Naive thymus-derived CD4-positive, alpha-beta T cell (primary cell): ENCODE data around the gene BAAT. TPM values are rescaled to one million over a fixed set of nuclear protein-coding genes. Genes with fewer than 3 reads are reported as not detected.
"Not testable (repeated sequence)": the region's sequence is repeated elsewhere in the genome, so short reads cannot be mapped to it uniquely, and the experiment has no call there.

Experiments
- ATAC-seq: fragments of 150-1000 bp; cut with Tn5 transposase; 2 replicates; pipeline ENCODE4 v1.10.0; 2021; ENCODE audit warnings: mild to moderate bottlenecking, moderate library complexity
- CTCF ChIA-PET: fragments of 350-600 bp; sonication (Branson Sonifier 250); formaldehyde crosslinking; loops from one replicate; lab custom pipeline; 2021; ENCODE audit warnings: antibody characterized with exemption; lab: Charles Lee
- POLR2A ChIA-PET: fragments of 350-600 bp; sonication (Branson Sonifier 250); formaldehyde crosslinking; loops from one replicate; lab custom pipeline; 2021; ENCODE audit warnings: antibody characterized with exemption, inconsistent platforms; lab: Charles Lee
- DNase-seq, 9 donors: peaks; one replicate each; pipeline versions ENCODE4 v3.0.0 to v3.0.0-alpha.2; 2020 to 2022; ENCODE audit warnings: mixed read lengths in 1 of 9
- H3K27ac ChIP-seq: one replicate; pipeline ENCODE4 v1.7.0; 2013; ENCODE audit warnings: mild to moderate bottlenecking, low read depth, low read length, moderate library complexity
- H3K27me3 ChIP-seq, 2 donors: one replicate each; pipeline ENCODE4 v1.7.0; 2013; ENCODE audit warnings: low read length in 2 of 2, mild to moderate bottlenecking in 2 of 2, moderate library complexity in 2 of 2; ENCODE audit not compliant: control insufficient read depth in 2 of 2, insufficient read depth in 2 of 2
- H3K36me3 ChIP-seq, 3 experiments: 1 replicate in 2 of 3; 2 replicates in 1 of 3; pipeline ENCODE4 v1.7.0; 2013; ENCODE audit warnings: low read length in 3 of 3, mild to moderate bottlenecking in 3 of 3, moderate library complexity in 1 of 3; ENCODE audit not compliant: insufficient read depth in 3 of 3, control insufficient read depth in 2 of 3
- H3K4me1 ChIP-seq, 2 donors: one replicate each; pipeline ENCODE4 v1.7.0; 2013; ENCODE audit warnings: low read length in 2 of 2, mild to moderate bottlenecking in 2 of 2, moderate library complexity in 1 of 2; ENCODE audit not compliant: control insufficient read depth in 2 of 2, insufficient read depth in 2 of 2
- H3K4me3 ChIP-seq: 2 replicates; pipeline ENCODE4 v1.7.0; 2013; ENCODE audit warnings: mild to moderate bottlenecking, low read length
- H3K9me3 ChIP-seq, 3 experiments: 1 replicate in 2 of 3; 2 replicates in 1 of 3; pipeline ENCODE4 v1.7.0; 2013; ENCODE audit warnings: low read length in 3 of 3; ENCODE audit not compliant: control insufficient read depth in 2 of 3
- H3K27ac Mint-ChIP-seq, 9 donors: one replicate each; pipeline ENCODE4 v1.8.0; 2020 to 2022; ENCODE audit warnings: mixed read lengths in 9 of 9, mild to moderate bottlenecking in 8 of 9, moderate library complexity in 5 of 9, inconsistent platforms in 2 of 9
- H3K27me3 Mint-ChIP-seq, 5 donors: one replicate each; pipeline ENCODE4 v1.8.0; 2021 to 2022; ENCODE audit warnings: mixed read lengths in 5 of 5, mild to moderate bottlenecking in 1 of 5
- H3K36me3 Mint-ChIP-seq, 5 donors: one replicate each; pipeline ENCODE4 v1.8.0; 2020 to 2022; ENCODE audit warnings: mixed read lengths in 5 of 5, mild to moderate bottlenecking in 3 of 5, inconsistent platforms in 1 of 5
- H3K4me1 Mint-ChIP-seq, 7 donors: one replicate each; pipeline ENCODE4 v1.8.0; 2020 to 2022; ENCODE audit warnings: mixed read lengths in 7 of 7, mild to moderate bottlenecking in 3 of 7, inconsistent platforms in 1 of 7
- H3K4me3 Mint-ChIP-seq, 10 donors: one replicate each; pipeline ENCODE4 v1.8.0; 2020 to 2022; ENCODE audit warnings: mild to moderate bottlenecking in 10 of 10, mixed read lengths in 10 of 10, moderate library complexity in 6 of 10, inconsistent platforms in 2 of 10
- H3K9me3 Mint-ChIP-seq, 11 donors: one replicate each; pipeline ENCODE4 v1.8.0; 2020 to 2022; ENCODE audit warnings: mixed read lengths in 11 of 11, mild to moderate bottlenecking in 4 of 11, inconsistent platforms in 1 of 11, moderate library complexity in 1 of 11
- intact Hi-C, 2 donors: fragments of 100-400 bp; cut with micrococcal nuclease; formaldehyde crosslinking; loops; one replicate each; pipeline ENCODE4 v1.15.1; 2023
- polyA plus RNA-seq, 2 donors: library from polyadenylated mRNA; unstranded; fragments of 300-500 nt; fragmentation: Illumina TruSeq; gene quantifications; one replicate each; pipeline ENCODE4 v1.2.3, GENCODE V29; 2021
- total RNA-seq, 6 experiments: library from RNA in 5 of 6; stranded (reverse) in 5 of 6; gene quantifications; 1 replicate in 5 of 6; 2 replicates in 1 of 6; pipeline ENCODE4 v1.2.3 and lab custom pipeline; 2021 to 2026

Gene BAAT
- total RNA-seq (under 1 TPM in 1 of 5 experiments, not detected in 4; 0.07 TPM), polyA plus RNA-seq (not detected), total RNA-seq (lab: John Stamatoyannopoulos, UW) (not detected)

DNA sequence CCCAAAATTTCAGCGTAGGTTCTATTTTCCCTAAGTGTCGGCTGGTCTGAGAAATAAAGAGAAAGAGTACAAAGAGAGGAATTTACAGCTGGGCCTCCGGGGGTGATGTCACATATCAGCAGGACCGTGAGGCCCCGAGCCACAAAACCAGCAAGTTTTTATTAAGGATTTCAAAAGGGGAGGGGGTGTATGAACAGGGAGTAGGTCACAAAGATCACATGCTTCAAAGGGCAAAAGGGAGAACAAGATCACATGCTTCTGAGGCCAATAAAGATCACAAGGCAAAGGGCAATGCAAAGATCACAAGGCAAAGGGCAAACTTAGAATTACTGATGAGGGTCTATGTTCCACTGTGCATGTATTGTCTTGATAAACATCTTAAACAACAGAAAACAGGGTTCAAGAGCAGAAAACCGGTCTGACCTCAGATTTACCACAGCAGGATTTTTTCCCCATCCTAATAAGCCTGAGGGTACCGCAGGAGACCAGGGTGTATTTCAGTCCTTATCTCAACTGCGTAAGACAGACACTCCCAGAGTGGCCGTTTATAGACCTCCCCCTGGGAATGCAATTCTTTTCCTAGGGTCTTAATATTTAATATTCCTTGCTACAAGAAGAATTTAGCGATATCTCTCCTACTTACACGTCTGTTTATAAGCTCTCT lies at the start of gene BAAT:
Gene BAAT (minus strand): TSS at position 134 of the 664 bp plus-strand sequence. CDS start 13,602 bp downstream, outside the sequence.
- H3K27ac Mint-ChIP-seq, POLR2A ChIA-PET, H3K27me3 ChIP-seq, H3K4me1 Mint-ChIP-seq, H3K4me1 ChIP-seq, H3K4me3 Mint-ChIP-seq, ATAC-seq, H3K9me3 ChIP-seq, H3K4me3 ChIP-seq, H3K27ac ChIP-seq, intact Hi-C loops, DNase-seq, H3K27me3 Mint-ChIP-seq: not testable (repeated sequence)
- CTCF ChIA-PET: interaction anchor here (0.6 kb wide), 1 partner anchor 572 kb away, joined by 3 read pairs; no protein-coding TSS in a partner anchor
- peaks cover 0 to 19% (median 7%) of the 10 kb centered on the region in 11 donors for H3K9me3 Mint-ChIP-seq
- peaks cover 0 to 10% (median 5%) of the 10 kb centered on the region in 3 experiments for H3K36me3 ChIP-seq
- peaks cover 6 to 23% (median 22%) of the 10 kb centered on the region in 5 donors for H3K36me3 Mint-ChIP-seq

DNA sequence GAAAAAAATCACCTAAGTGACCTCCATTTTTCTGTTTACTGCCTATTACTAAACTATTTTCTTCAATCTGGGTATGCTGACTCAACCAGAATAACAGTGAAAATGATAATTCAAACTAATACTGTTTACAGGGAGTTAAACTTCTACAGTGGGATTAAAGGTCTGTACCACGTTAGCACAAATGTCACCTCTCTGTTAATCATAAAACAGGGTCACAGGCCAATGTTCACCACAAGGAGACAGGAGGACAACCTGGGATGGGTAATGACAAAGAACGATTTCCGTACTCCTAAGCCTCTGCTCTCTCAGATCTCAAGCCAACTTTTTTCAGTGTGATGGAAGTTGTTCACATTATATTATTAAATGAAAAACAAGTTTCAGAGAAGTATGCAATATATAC lies 48.4 kb upstream of the BAAT start:
- ChIA-PET CTCF (no interaction called here), POLR2A (no interaction called here)
- Mint-ChIP-seq H3K4me1 (no peaks in the 10 kb centered on the region), H3K27me3 (peaks cover 7 to 54% (median 40%) of the 10 kb centered on the region in 5 donors), H3K36me3 (peaks cover 0 to 4% (median 0%) of the 10 kb centered on the region in 5 donors), H3K27ac (no peak overlapping the region), H3K9me3 (peaks cover 0 to 2% (median 0%) of the 10 kb centered on the region in 11 donors), H3K4me3 (no peak overlapping the region)
- no peaks in the 10 kb centered on the region for H3K27me3 ChIP-seq
- H3K4me1 ChIP-seq: no peaks in the 10 kb centered on the region
- intact Hi-C loops: no loop called here
- no peaks in the 10 kb centered on the region for H3K9me3 ChIP-seq
- H3K4me3 ChIP-seq: no peak overlapping the region
- no peak for ATAC-seq
- H3K36me3 ChIP-seq: no peaks in the 10 kb centered on the region
- H3K27ac ChIP-seq: no peak overlapping the region
- DNase-seq: no peak

DNA sequence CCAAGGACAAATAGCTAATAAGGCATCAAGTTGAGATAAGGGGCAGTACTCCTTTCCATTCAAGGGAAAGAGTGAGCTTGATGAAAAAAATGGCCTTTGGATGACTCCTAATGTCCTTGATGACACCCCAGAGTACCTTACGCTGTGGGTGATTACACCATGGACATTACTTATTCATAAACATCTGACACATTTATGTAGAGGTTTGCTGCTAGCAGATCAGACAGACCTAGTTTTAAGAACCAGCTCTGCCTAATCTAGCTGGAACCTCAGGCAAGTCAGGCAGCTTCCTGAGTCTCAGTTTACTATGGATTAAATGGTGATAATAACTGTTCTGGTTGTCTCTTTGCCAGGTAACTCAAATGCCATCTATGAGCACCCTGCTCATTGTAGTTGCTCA lies 47.9 kb upstream of the BAAT start:
- ChIA-PET POLR2A (no interaction called here), CTCF (no interaction called here)
- no peak overlapping the region for H3K4me3 Mint-ChIP-seq
- H3K4me1 Mint-ChIP-seq: no peaks in the 10 kb centered on the region
- DNase-seq (no peak), ATAC-seq (no peak)
- peaks cover 0 to 2% (median 0%) of the 10 kb centered on the region in 11 donors for H3K9me3 Mint-ChIP-seq
- no peak overlapping the region for H3K27ac ChIP-seq
- H3K27ac Mint-ChIP-seq: no peak overlapping the region
- peaks cover 0 to 4% (median 0%) of the 10 kb centered on the region in 5 donors for H3K36me3 Mint-ChIP-seq
- intact Hi-C loops: no loop called here
- H3K4me3 ChIP-seq: no peak overlapping the region
- H3K27me3 ChIP-seq: no peaks in the 10 kb centered on the region
- no peaks in the 10 kb centered on the region for H3K4me1 ChIP-seq
- no peaks in the 10 kb centered on the region for H3K36me3 ChIP-seq
- H3K9me3 ChIP-seq: no peaks in the 10 kb centered on the region
- H3K27me3 Mint-ChIP-seq: peaks cover 7 to 49% (median 42%) of the 10 kb centered on the region in 5 donors

DNA sequence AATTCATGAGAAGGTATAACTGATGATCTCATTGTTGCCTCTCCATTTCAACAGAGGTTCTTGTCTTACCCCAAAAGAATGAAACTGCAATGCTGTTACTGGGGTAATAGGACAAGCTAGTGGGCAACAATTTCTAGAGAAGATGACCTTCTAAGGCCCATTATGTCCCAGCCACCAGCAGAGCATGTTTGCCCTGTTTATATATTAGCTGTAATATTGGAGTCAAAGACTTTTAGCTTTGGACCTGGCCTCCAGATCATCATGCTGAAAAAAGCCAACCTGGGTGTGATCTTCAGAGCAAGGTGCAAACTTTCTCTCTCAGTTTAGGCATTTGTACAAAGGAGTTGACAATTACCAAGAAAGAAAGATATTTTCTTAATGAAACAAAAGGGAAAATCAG lies 47.4 kb upstream of the BAAT start:
- H3K36me3 Mint-ChIP-seq: peaks cover 0 to 4% (median 0%) of the 10 kb centered on the region in 5 donors
- H3K9me3 Mint-ChIP-seq: peaks cover 0 to 2% (median 0%) of the 10 kb centered on the region in 11 donors
- no peaks in the 10 kb centered on the region for H3K4me1 Mint-ChIP-seq
- Histone ChIP-seq H3K27me3 (no peaks in the 10 kb centered on the region), H3K36me3 (no peaks in the 10 kb centered on the region), H3K27ac (no peak overlapping the region), H3K4me1 (no peaks in the 10 kb centered on the region), H3K9me3 (no peaks in the 10 kb centered on the region), H3K4me3 (no peak overlapping the region)
- ATAC-seq (no peak), DNase-seq (no peak)
- H3K4me3 Mint-ChIP-seq: no peak overlapping the region
- ChIA-PET CTCF (no interaction called here), POLR2A (no interaction called here)
- peaks cover 5 to 44% (median 38%) of the 10 kb centered on the region in 5 donors for H3K27me3 Mint-ChIP-seq
- H3K27ac Mint-ChIP-seq: no peak overlapping the region
- intact Hi-C loops: no loop called here

DNA sequence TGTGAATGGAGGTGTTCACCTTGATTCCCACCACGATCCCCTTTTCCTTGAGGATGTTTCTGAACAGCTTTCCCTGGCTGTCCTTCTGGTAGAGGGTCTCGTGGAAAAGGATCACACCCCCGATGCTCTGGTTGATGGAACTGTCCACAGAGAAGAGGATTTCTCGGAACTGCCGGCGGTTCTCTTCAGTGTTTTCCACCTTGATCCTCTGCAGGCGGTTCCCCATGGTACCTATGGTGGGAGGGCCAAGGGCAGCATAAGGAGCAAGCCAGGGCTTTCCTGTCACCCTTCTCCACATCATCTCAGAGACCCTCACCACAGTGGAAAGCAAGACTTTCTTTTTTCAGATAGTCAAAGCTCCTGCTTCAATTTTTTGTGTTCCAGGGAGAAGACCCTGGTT lies 44.9 kb upstream of the BAAT start:
- Histone ChIP-seq H3K27me3 (no peaks in the 10 kb centered on the region), H3K9me3 (no peaks in the 10 kb centered on the region), H3K4me1 (no peaks in the 10 kb centered on the region), H3K4me3 (no peak overlapping the region), H3K27ac (no peak overlapping the region), H3K36me3 (no peaks in the 10 kb centered on the region)
- DNase-seq (no peak), ATAC-seq (no peak)
- peaks cover 0 to 33% (median 20%) of the 10 kb centered on the region in 5 donors for H3K27me3 Mint-ChIP-seq
- peaks cover 0 to 4% (median 0%) of the 10 kb centered on the region in 5 donors for H3K36me3 Mint-ChIP-seq
- ChIA-PET POLR2A (no interaction called here), CTCF (no interaction called here)
- no peak overlapping the region for H3K4me3 Mint-ChIP-seq
- peaks cover 0 to 2% (median 0%) of the 10 kb centered on the region in 11 donors for H3K9me3 Mint-ChIP-seq
- no peaks in the 10 kb centered on the region for H3K4me1 Mint-ChIP-seq
- H3K27ac Mint-ChIP-seq: no peak overlapping the region
- intact Hi-C loops: no loop called here

DNA sequence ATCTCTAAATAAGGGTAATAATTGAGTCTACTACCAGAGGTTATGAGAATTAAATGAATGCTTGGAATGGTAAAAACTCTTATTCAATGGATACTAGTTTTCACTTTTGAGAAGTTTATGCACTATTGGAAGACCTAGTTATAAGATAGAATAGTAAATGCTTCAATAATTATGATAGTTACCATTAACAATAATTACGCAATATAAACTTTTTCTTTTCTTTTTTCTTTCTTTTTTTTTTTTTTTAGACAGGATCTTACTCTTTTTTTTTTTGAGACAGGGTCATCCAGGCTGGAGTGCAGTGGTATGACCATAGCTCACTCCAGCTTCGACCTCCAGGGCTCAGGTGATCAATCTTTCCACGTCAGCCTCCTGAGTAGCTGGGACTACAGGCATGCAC lies 44.1 kb upstream of the BAAT start:
- Mint-ChIP-seq H3K36me3 (peaks cover 0 to 6% (median 0%) of the 10 kb centered on the region in 5 donors), H3K4me1 (no peaks in the 10 kb centered on the region), H3K9me3 (peaks cover 0 to 6% (median 3%) of the 10 kb centered on the region in 11 donors), H3K4me3 (no peak overlapping the region), H3K27me3 (peaks cover 0 to 36% (median 17%) of the 10 kb centered on the region in 5 donors), H3K27ac (no peak overlapping the region)
- DNase-seq (no peak), ATAC-seq (no peak)
- CTCF ChIA-PET: no interaction called here
- intact Hi-C loops: no loop called here
- POLR2A ChIA-PET: no interaction called here
- Histone ChIP-seq H3K27ac (no peak overlapping the region), H3K4me3 (no peak overlapping the region), H3K27me3 (no peaks in the 10 kb centered on the region), H3K4me1 (no peaks in the 10 kb centered on the region), H3K36me3 (no peaks in the 10 kb centered on the region), H3K9me3 (no peaks in the 10 kb centered on the region)
